WTC11 (cell line): ENCODE measurements around the gene PVALB. TPM values are rescaled to one million over a fixed set of nuclear protein-coding genes. Genes with fewer than 3 reads are reported as not detected.

Experiments
- ATAC-seq: fragments of 200-7000 bp; cut with Tn5 transposase; 2 replicates; pipeline ENCODE4 v1.10.0; 2021; ENCODE audit warnings: mild to moderate bottlenecking, moderate library complexity
- CTCF ChIA-PET: fragments of 300-600 bp; sonication (Branson Sonifier 250); formaldehyde crosslinking; loops from one replicate; lab custom pipeline; 2021; ENCODE audit warnings: antibody characterized with exemption; lab: Charles Lee
- POLR2A ChIA-PET: fragments of 350-600 bp; sonication (Branson Sonifier 250); formaldehyde crosslinking; loops from one replicate; lab custom pipeline; 2021; ENCODE audit warnings: antibody characterized with exemption; lab: Charles Lee
- DNase-seq: peaks from one replicate; pipeline ENCODE4 v3.0.0; 2021; ENCODE audit warnings: low spot score
- H3K27ac Mint-ChIP-seq: 2 replicates; pipeline ENCODE4 v1.8.0; 2021; ENCODE audit warnings: mixed read lengths
- H3K27me3 Mint-ChIP-seq: 2 replicates; pipeline ENCODE4 v1.8.0; 2021; ENCODE audit warnings: low read depth, mild to moderate bottlenecking, moderate library complexity, mixed read lengths
- H3K36me3 Mint-ChIP-seq: 2 replicates; pipeline ENCODE4 v1.8.0; 2021; ENCODE audit warnings: mixed read lengths
- H3K4me1 Mint-ChIP-seq: 2 replicates; pipeline ENCODE4 v1.8.0; 2022; ENCODE audit warnings: mixed read lengths
- H3K4me3 Mint-ChIP-seq: 2 replicates; pipeline ENCODE4 v1.8.0; 2021; ENCODE audit warnings: mild to moderate bottlenecking, moderate library complexity, mixed read lengths
- H3K9me3 Mint-ChIP-seq: 2 replicates; pipeline ENCODE4 v1.8.0; 2021; ENCODE audit warnings: mixed read lengths
- CDX4 ChIP-seq: fragments of 250-450 bp; sonication (Bioruptor Pico); IDR thresholded peaks from 2 replicates; pipeline ENCODE4 v1.9.0; 2021; ENCODE audit warnings: moderate library complexity, mild to moderate bottlenecking, inconsistent platforms, borderline replicate concordance
- ELF4 ChIP-seq: sonication (generic); formaldehyde crosslinking; IDR thresholded peaks from 2 replicates; pipeline ENCODE4 v1.8.1; 2022; ENCODE audit warnings: low read depth, mild to moderate bottlenecking, moderate library complexity, missing genetic modification reagents
- FOXP4 ChIP-seq: sonication (generic); formaldehyde crosslinking; IDR thresholded peaks from 2 replicates; pipeline ENCODE4 v1.8.0; 2022; ENCODE audit warnings: mild to moderate bottlenecking, missing genetic modification reagents
- GTF2I ChIP-seq: fragments of 250-450 bp; sonication (Bioruptor Pico); conservative IDR thresholded peaks from 2 replicates; pipeline ENCODE4 v1.4.0; 2021; ENCODE audit warnings: mild to moderate bottlenecking
- MYBL2 ChIP-seq: sonication (generic); formaldehyde crosslinking; IDR thresholded peaks from 2 replicates; pipeline ENCODE4 v1.8.1; 2023; ENCODE audit warnings: mild to moderate bottlenecking, moderate library complexity, missing genetic modification reagents
- STAT6 ChIP-seq: sonication (generic); formaldehyde crosslinking; conservative IDR thresholded peaks from 2 replicates; pipeline ENCODE4 v1.8.1; 2023; ENCODE audit warnings: mild to moderate bottlenecking, low read depth, missing genetic modification reagents, moderate library complexity
- TCF7 ChIP-seq: sonication (generic); formaldehyde crosslinking; IDR thresholded peaks from 2 replicates; pipeline ENCODE4 v1.8.0; 2022; ENCODE audit warnings: mild to moderate bottlenecking, low read depth, missing genetic modification reagents, moderate library complexity
- ZNF138 ChIP-seq: sonication (generic); formaldehyde crosslinking; conservative IDR thresholded peaks from 2 replicates; pipeline ENCODE4 v1.8.1; 2022; ENCODE audit warnings: mild to moderate bottlenecking, moderate library complexity, missing genetic modification reagents
- ZNF219 ChIP-seq: sonication (generic); formaldehyde crosslinking; IDR thresholded peaks from 2 replicates; pipeline ENCODE4 v1.8.0; 2023; ENCODE audit warnings: missing genetic modification reagents, mild to moderate bottlenecking, borderline replicate concordance
- ZNF263 ChIP-seq: sonication (generic); formaldehyde crosslinking; IDR thresholded peaks from 2 replicates; pipeline ENCODE4 v1.8.1; 2022; ENCODE audit warnings: low read depth, mild to moderate bottlenecking, moderate library complexity, missing genetic modification reagents
- ZNF423 ChIP-seq: fragments of 250-450 bp; sonication (Bioruptor Pico); IDR thresholded peaks from 2 replicates; pipeline ENCODE4 v2.1.2; 2022; ENCODE audit warnings: mild to moderate bottlenecking, moderate library complexity
- total RNA-seq: library from RNA; stranded (reverse); gene quantifications from 3 replicates; pipeline ENCODE4 v1.2.3, GENCODE V29; 2021
- TF ChIP-seq, protein P1 (sequence below): fragments of 250-450 bp; sonication (Bioruptor Pico); conservative IDR thresholded peaks from 2 replicates; pipeline ENCODE4 v1.9.0; 2021; ENCODE audit warnings: mild to moderate bottlenecking
- TF ChIP-seq, protein P2 (sequence below): fragments of 200-600 bp; IDR thresholded peaks from 2 replicates; pipeline ENCODE4 v1.8.0; 2022; ENCODE audit warnings: antibody characterized with exemption
- TF ChIP-seq, protein P3 (sequence below): sonication (generic); formaldehyde crosslinking; IDR thresholded peaks from 2 replicates; pipeline ENCODE4 v1.8.0; 2023; ENCODE audit warnings: mild to moderate bottlenecking, missing genetic modification reagents

The PVALB gene
- total RNA-seq, 1 experiment from 2014 or later = 2.7 TPM

GRCh38 chr22:36768616-36769015 lies 48.2 kb downstream of the PVALB start:
- DNase-seq (no peak), ATAC-seq (no peak)
- Mint-ChIP-seq H3K4me3 (no peak overlapping the region), H3K27ac (no peak overlapping the region), H3K4me1 (peaks cover 20% of the 10 kb centered on the region), H3K9me3 (no peaks in the 10 kb centered on the region), H3K36me3 (peaks cover 15% of the 10 kb centered on the region)
- ChIA-PET POLR2A (no interaction called here), CTCF (interaction anchor here (1.3 to 1.5 kb wide), 2 partner anchors 11 to 87 kb away, joined by 3 to 6 read pairs; no protein-coding TSS in a partner anchor)
- no peak for TF ChIP-seq MYBL2 (CRISPR knock-in tag)
- TF ChIP-seq, protein P1, sequence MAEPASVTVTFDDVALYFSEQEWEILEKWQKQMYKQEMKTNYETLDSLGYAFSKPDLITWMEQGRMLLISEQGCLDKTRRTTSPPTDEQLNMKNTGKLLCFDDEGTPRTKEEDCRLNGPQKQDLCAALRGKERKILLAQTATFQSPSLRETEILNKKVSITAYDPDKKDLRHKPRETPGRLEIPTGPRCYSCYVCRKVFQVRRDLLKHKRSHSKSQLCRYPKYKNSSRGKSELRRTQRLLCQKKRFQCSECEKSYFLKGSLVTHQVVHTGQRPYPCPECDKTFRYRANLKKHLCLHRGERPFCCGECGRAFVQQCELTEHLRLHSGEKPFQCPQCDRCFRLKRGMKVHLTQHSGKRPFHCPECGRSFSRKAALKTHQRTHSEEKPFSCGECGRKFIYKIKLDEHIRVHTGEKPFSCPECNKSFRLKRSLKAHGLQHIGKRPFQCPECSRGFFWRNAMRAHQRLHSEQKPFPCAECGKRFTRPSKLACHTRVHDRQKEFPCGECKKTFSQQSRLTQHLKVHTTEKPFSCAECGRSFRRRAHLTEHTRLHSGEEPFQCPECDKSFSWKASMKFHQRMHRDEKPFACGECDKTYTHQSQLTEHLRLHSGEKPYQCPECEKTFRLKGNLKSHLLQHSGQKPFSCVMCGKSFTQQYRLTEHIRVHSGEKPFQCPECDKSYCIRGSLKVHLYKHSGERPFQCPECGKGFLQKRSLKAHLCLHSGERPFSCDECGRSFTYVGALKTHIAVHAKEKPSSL (CRISPR knock-in tag) = no peak
- TF ChIP-seq, all 79 proteins: peak for 0
- no peaks in the 10 kb centered on the region for H3K27me3 Mint-ChIP-seq

- Mint-ChIP-seq H3K27ac (no peak overlapping the region), H3K4me3 (no peak overlapping the region), H3K9me3 (no peaks in the 10 kb centered on the region), H3K36me3 (peaks cover 19% of the 10 kb centered on the region), H3K4me1 (peaks cover 20% of the 10 kb centered on the region), H3K27me3 (no peaks in the 10 kb centered on the region)
- TF ChIP-seq FOXP4 (CRISPR knock-in tag) (no peak), TCF7 (CRISPR knock-in tag) (no peak), CDX4 (CRISPR knock-in tag) (no peak), GTF2I (CRISPR knock-in tag) (no peak)
- TF ChIP-seq, protein P2, sequence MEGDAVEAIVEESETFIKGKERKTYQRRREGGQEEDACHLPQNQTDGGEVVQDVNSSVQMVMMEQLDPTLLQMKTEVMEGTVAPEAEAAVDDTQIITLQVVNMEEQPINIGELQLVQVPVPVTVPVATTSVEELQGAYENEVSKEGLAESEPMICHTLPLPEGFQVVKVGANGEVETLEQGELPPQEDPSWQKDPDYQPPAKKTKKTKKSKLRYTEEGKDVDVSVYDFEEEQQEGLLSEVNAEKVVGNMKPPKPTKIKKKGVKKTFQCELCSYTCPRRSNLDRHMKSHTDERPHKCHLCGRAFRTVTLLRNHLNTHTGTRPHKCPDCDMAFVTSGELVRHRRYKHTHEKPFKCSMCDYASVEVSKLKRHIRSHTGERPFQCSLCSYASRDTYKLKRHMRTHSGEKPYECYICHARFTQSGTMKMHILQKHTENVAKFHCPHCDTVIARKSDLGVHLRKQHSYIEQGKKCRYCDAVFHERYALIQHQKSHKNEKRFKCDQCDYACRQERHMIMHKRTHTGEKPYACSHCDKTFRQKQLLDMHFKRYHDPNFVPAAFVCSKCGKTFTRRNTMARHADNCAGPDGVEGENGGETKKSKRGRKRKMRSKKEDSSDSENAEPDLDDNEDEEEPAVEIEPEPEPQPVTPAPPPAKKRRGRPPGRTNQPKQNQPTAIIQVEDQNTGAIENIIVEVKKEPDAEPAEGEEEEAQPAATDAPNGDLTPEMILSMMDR = no peak
- no peak for DNase-seq
- no peak for ATAC-seq
- CTCF ChIA-PET = interaction anchor here (1.1 to 1.5 kb wide), 3 partner anchors 11 to 88 kb away, joined by 3 to 6 read pairs (median 3); no protein-coding TSS in a partner anchor
- POLR2A ChIA-PET = no interaction called here
Observed at GRCh38 chr22:36768141-36768540, 48.7 kb downstream of the PVALB start.

- DNase-seq = peak; percentile 3
- no peak overlapping the region for H3K4me3 Mint-ChIP-seq
- no peak for TF ChIP-seq ELF4 (CRISPR knock-in tag)
- TF ChIP-seq, protein P3, sequence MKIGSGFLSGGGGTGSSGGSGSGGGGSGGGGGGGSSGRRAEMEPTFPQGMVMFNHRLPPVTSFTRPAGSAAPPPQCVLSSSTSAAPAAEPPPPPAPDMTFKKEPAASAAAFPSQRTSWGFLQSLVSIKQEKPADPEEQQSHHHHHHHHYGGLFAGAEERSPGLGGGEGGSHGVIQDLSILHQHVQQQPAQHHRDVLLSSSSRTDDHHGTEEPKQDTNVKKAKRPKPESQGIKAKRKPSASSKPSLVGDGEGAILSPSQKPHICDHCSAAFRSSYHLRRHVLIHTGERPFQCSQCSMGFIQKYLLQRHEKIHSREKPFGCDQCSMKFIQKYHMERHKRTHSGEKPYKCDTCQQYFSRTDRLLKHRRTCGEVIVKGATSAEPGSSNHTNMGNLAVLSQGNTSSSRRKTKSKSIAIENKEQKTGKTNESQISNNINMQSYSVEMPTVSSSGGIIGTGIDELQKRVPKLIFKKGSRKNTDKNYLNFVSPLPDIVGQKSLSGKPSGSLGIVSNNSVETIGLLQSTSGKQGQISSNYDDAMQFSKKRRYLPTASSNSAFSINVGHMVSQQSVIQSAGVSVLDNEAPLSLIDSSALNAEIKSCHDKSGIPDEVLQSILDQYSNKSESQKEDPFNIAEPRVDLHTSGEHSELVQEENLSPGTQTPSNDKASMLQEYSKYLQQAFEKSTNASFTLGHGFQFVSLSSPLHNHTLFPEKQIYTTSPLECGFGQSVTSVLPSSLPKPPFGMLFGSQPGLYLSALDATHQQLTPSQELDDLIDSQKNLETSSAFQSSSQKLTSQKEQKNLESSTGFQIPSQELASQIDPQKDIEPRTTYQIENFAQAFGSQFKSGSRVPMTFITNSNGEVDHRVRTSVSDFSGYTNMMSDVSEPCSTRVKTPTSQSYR (CRISPR knock-in tag) = no peak
- TF ChIP-seq ZNF423 (CRISPR knock-in tag) = no peak
- TF ChIP-seq ZNF263 (CRISPR knock-in tag) = no peak
- TF ChIP-seq STAT6 (CRISPR knock-in tag) = no peak
- TF ChIP-seq ZNF219 (CRISPR knock-in tag) = no peak
- no peak for TF ChIP-seq ZNF138 (CRISPR knock-in tag)
- TF ChIP-seq, protein P2 = no peak
Observed at GRCh38 chr22:36767035-36767775, 49.6 kb downstream of the PVALB start.

More at GRCh38 chr22:36767035-36767775, 49.6 kb downstream of the PVALB start:
- Mint-ChIP-seq H3K9me3 (no peaks in the 10 kb centered on the region), H3K27ac (peak overlapping the region; percentile 41; the same call in 1 of the 2 replicates), H3K27me3 (no peaks in the 10 kb centered on the region), H3K36me3 (peaks cover 29% of the 10 kb centered on the region), H3K4me1 (peaks cover 20% of the 10 kb centered on the region)
- no peak for ATAC-seq
- ChIA-PET CTCF (interaction anchor here (0.8 to 1.5 kb wide), 3 partner anchors 10 to 15 kb away, joined by 3 to 6 read pairs (median 3); no protein-coding TSS in a partner anchor), POLR2A (no interaction called here)
